Panc1 (cell line): ENCODE results near the gene PTPRS. TPM values are rescaled to one million over a fixed set of nuclear protein-coding genes. Genes with fewer than 3 reads are reported as not detected.

Source experiments
- ATAC-seq: fragments of 200-7000 bp; cut with Tn5 transposase; 2 replicates; pipeline ENCODE4 v1.9.1; 2020; ENCODE audit warnings: mild to moderate bottlenecking, moderate library complexity
- BruUV-seq: library from RNA; stranded (reverse); fragments of 400-500 nt; replicated peaks from 2 replicates; lab custom pipeline; 2021; lab: Mats Ljungman, UMichigan
- CTCF ChIA-PET: fragments of 300-600 bp; sonication (Branson Sonifier 250); formaldehyde crosslinking; loops from one replicate; lab custom pipeline; 2022; ENCODE audit warnings: antibody characterized with exemption; lab: Charles Lee
- POLR2A ChIA-PET: fragments of 300-600 bp; sonication (Branson Sonifier 250); formaldehyde crosslinking; loops from one replicate; lab custom pipeline; 2022; ENCODE audit warnings: antibody characterized with exemption; lab: Charles Lee
- DNase-seq: peaks from one replicate; pipeline ENCODE4 v3.0.0-alpha.2; 2010; ENCODE audit warnings: low read depth, low spot score
- H3K27ac ChIP-seq: 2 replicates; pipeline ENCODE4 v1.5.1; 2011; ENCODE audit warnings: mild to moderate bottlenecking, low read length, inconsistent platforms
- H3K27me3 ChIP-seq: fragments of 200-500 bp; sonication (Bioruptor generic); 2 replicates; pipeline ENCODE4 v1.6.0; 2014; ENCODE audit warnings: low read length, inconsistent platforms; ENCODE audit not compliant: control insufficient read depth, insufficient read depth
- H3K36me3 ChIP-seq: fragments of 200-500 bp; sonication (Bioruptor generic); 2 replicates; pipeline ENCODE4 v1.5.1; 2014; ENCODE audit warnings: inconsistent platforms, mild to moderate bottlenecking, low read length, moderate library complexity; ENCODE audit not compliant: control insufficient read depth, insufficient read depth
- H3K4me1 ChIP-seq: 2 replicates; pipeline ENCODE4 v1.5.1; 2011; ENCODE audit warnings: inconsistent platforms, mild to moderate bottlenecking, low read length, moderate library complexity; ENCODE audit not compliant: control insufficient read depth, insufficient read depth
- H3K4me3 ChIP-seq, 2 experiments: 2 replicates each; pipeline ENCODE4 v1.5.1; 2011 to 2012; ENCODE audit warnings: low read depth in 2 of 2, low read length in 2 of 2, mild to moderate bottlenecking in 2 of 2, inconsistent platforms in 1 of 2, moderate library complexity in 1 of 2
- H3K9me3 ChIP-seq: fragments of 200-500 bp; sonication (Bioruptor generic); 2 replicates; pipeline ENCODE4 v1.5.1; 2014; ENCODE audit warnings: low read depth, mild to moderate bottlenecking, inconsistent platforms, low read length, moderate library complexity; ENCODE audit not compliant: control insufficient read depth, insufficient read depth
- POLR2AphosphoS5 ChIP-seq: IDR thresholded peaks from 2 replicates; pipeline ENCODE4 v1.6.1; 2012; ENCODE audit warnings: mild to moderate bottlenecking, low read depth, low read length, moderate library complexity
- SIN3A ChIP-seq: IDR thresholded peaks from 2 replicates; pipeline ENCODE4 v1.6.1; 2012; ENCODE audit warnings: low read depth, mild to moderate bottlenecking, low read length, moderate library complexity, borderline replicate concordance; ENCODE audit not compliant: insufficient read depth
- TCF7L2 ChIP-seq: IDR thresholded peaks from 2 replicates; pipeline ENCODE4 v1.6.1; 2011; ENCODE audit warnings: mild to moderate bottlenecking, low read depth, low read length, inconsistent platforms
- in situ Hi-C: cut with HindIII; loops from 2 replicates; pipeline ENCODE4 v1.10.0; 2016; ENCODE audit warnings: low sequenced_read_pairs, low pct_unique_long_range_greater_than_20kb
- intact Hi-C: fragments of 100-400 bp; cut with micrococcal nuclease; formaldehyde crosslinking; loops from one replicate; pipeline ENCODE4 v1.10.0; 2022; ENCODE audit not compliant: unreplicated experiment
- total RNA-seq: library from RNA; stranded (reverse); gene quantifications from one replicate; pipeline ENCODE4 v1.2.1, GENCODE V29; 2021; ENCODE audit not compliant: unreplicated experiment
- TF ChIP-seq, protein P1 (sequence below), 2 experiments: IDR thresholded peaks; 2 replicates each; pipeline ENCODE4 v1.6.1; 2011 to 2012; ENCODE audit warnings: low read depth in 2 of 2, control low read depth in 1 of 2, low read length in 1 of 2, mild to moderate bottlenecking in 1 of 2, moderate library complexity in 1 of 2; ENCODE audit not compliant: insufficient read depth in 1 of 2
- TF ChIP-seq, protein P2 (sequence below): fragments of 450-650 bp; IDR thresholded peaks from 2 replicates; pipeline ENCODE4 v1.5.1; 2017; ENCODE audit warnings: mild to moderate bottlenecking

Gene PTPRS
- total RNA-seq, 1 experiment from 2014 or later, result 85.4 TPM

DNA sequence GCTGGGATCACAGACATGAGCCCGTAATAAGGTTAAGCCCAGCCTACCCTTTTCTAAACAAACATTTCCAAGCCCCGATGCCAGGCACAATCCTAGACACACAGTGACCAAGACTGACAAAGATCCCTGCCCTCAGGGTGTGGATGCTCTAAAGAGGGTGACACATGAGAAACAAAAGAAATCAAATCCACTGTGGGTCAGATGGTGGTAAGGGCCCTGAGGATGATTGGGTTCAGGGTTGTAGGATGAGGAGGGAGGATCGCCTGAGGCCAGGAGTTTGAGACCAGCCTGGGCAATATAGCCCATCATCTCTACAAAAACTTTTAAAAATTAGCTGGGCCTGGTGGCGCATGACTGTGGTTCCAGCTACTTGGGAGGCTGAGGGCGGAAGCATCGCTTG lies 44.6 kb downstream of the PTPRS start:
- TF ChIP-seq SIN3A (no peak), POLR2AphosphoS5 (no peak), TCF7L2 (no peak)
- TF ChIP-seq, protein P1, sequence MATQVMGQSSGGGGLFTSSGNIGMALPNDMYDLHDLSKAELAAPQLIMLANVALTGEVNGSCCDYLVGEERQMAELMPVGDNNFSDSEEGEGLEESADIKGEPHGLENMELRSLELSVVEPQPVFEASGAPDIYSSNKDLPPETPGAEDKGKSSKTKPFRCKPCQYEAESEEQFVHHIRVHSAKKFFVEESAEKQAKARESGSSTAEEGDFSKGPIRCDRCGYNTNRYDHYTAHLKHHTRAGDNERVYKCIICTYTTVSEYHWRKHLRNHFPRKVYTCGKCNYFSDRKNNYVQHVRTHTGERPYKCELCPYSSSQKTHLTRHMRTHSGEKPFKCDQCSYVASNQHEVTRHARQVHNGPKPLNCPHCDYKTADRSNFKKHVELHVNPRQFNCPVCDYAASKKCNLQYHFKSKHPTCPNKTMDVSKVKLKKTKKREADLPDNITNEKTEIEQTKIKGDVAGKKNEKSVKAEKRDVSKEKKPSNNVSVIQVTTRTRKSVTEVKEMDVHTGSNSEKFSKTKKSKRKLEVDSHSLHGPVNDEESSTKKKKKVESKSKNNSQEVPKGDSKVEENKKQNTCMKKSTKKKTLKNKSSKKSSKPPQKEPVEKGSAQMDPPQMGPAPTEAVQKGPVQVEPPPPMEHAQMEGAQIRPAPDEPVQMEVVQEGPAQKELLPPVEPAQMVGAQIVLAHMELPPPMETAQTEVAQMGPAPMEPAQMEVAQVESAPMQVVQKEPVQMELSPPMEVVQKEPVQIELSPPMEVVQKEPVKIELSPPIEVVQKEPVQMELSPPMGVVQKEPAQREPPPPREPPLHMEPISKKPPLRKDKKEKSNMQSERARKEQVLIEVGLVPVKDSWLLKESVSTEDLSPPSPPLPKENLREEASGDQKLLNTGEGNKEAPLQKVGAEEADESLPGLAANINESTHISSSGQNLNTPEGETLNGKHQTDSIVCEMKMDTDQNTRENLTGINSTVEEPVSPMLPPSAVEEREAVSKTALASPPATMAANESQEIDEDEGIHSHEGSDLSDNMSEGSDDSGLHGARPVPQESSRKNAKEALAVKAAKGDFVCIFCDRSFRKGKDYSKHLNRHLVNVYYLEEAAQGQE (IDR thresholded peaks at IDR 0.05; ENCODE audit: insufficient read depth in 1 of 2, low read depth in 2 of 2, low read length in 1 of 2), result no peak
- TF ChIP-seq, protein P2, sequence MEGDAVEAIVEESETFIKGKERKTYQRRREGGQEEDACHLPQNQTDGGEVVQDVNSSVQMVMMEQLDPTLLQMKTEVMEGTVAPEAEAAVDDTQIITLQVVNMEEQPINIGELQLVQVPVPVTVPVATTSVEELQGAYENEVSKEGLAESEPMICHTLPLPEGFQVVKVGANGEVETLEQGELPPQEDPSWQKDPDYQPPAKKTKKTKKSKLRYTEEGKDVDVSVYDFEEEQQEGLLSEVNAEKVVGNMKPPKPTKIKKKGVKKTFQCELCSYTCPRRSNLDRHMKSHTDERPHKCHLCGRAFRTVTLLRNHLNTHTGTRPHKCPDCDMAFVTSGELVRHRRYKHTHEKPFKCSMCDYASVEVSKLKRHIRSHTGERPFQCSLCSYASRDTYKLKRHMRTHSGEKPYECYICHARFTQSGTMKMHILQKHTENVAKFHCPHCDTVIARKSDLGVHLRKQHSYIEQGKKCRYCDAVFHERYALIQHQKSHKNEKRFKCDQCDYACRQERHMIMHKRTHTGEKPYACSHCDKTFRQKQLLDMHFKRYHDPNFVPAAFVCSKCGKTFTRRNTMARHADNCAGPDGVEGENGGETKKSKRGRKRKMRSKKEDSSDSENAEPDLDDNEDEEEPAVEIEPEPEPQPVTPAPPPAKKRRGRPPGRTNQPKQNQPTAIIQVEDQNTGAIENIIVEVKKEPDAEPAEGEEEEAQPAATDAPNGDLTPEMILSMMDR, result no peak
- no peak for DNase-seq
- ATAC-seq, result no peak
- POLR2A ChIA-PET, result interaction anchor here (0.7 kb wide), 1 partner anchor 767 kb away, joined by 3 read pairs; no protein-coding TSS in a partner anchor
- intact Hi-C loops (no loop called here), in situ Hi-C loops (no loop called here)
- CTCF ChIA-PET, result no interaction called here
- H3K4me1 ChIP-seq, result no peaks in the 10 kb centered on the region
- BruUV-seq, result no TSS peak
- H3K36me3 ChIP-seq, result no peaks in the 10 kb centered on the region
- H3K27ac ChIP-seq, result no peak overlapping the region
- H3K9me3 ChIP-seq, result no peaks in the 10 kb centered on the region
- no peak overlapping the region for H3K4me3 ChIP-seq
- no peaks in the 10 kb centered on the region for H3K27me3 ChIP-seq

DNA sequence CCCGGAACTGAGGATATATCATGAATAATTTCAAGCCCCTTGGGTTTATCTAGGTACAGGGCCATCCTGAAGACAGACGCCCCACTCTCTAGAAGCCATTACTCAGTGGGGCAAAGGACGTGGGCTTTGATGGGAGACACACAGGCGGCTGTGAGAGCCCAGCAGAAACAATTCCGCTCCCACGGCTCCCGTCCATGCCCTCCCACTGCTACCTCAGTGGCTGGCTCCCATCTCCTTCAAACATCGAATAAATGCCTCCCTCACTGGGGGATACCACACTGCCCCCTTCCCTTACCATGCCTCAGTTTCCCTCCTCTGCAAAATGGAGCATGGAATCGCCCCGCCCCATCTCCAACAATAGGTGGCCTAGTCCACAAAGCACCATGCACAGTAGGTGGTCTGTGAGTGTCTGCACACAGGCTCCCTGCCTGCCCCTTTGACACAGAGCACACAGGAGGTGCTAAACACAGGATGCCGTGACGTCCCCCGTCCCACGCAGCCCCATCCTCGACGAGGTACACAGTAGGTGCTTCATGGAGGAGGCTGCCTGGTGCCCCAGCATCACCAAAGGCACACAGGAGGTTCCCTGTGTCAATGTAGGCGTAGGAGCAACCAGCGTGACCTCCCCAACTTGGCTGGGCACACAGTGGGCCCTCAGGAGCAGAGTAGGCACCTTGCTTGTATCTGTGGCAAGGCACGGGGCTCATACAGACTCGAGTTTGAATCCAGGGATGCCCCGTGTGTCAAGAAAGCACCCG lies 46.0 kb downstream of the PTPRS start:
- in situ Hi-C loops, result no loop called here
- no peaks in the 10 kb centered on the region for H3K4me1 ChIP-seq
- H3K27ac ChIP-seq, result no peak overlapping the region
- intact Hi-C loops, result no loop called here
- ATAC-seq (no peak), DNase-seq (no peak)
- TF ChIP-seq, protein P2, result no peak
- TF ChIP-seq SIN3A, result no peak
- TF ChIP-seq, protein P1 (IDR thresholded peaks at IDR 0.05; ENCODE audit: insufficient read depth in 1 of 2, low read depth in 2 of 2, low read length in 1 of 2), result no peak
- TF ChIP-seq POLR2AphosphoS5, result no peak
- TF ChIP-seq TCF7L2, result no peak
- H3K4me3 ChIP-seq, result no peak overlapping the region
- H3K27me3 ChIP-seq, result no peaks in the 10 kb centered on the region
- no TSS peak for BruUV-seq
- POLR2A ChIA-PET, result no interaction called here
- H3K36me3 ChIP-seq, result no peaks in the 10 kb centered on the region
- CTCF ChIA-PET, result interaction anchor here (0.6 kb wide), 1 partner anchor 70 kb away, joined by 3 read pairs; no protein-coding TSS in a partner anchor
- H3K9me3 ChIP-seq, result no peaks in the 10 kb centered on the region
